ENCODE data around the gene GALNT18.

- TF ChIP-seq CTCF (IDR thresholded peaks at IDR 0.05) (no peak), POLR2A (IDR thresholded peaks at IDR 0.05) (no peak)
Measured at GRCh38 chr11:11445441-11446185, 176.2 kb downstream of the GALNT18 start.
